Activated T-helper 2 cell treated with anti-CD3 and anti-CD28 coated beads, Interferon-gamma antibody, Interleukin-2, Interleukin-4, amounts not matched to agents 10 μg/mL and 5 μg/mL and 100 μg/mL, durations not matched to agents 14 hours and 24 hours and 36 hours (primary cell): Measurements from ENCODE around the gene CELF1. TPM values are rescaled to one million over a fixed set of nuclear protein-coding genes. Genes with fewer than 3 reads are reported as not detected.
A peak's percentile ranks its signal among the peaks of the same experiment; 100 is the strongest.

Source experiments
- DNase-seq: peaks from one replicate; pipeline ENCODE4 v3.0.0; 2021; ENCODE audit warnings: low spot score
- H3K27ac Mint-ChIP-seq: one replicate; pipeline ENCODE4 v1.8.0; 2021; ENCODE audit warnings: mixed read lengths
- H3K27me3 Mint-ChIP-seq: one replicate; pipeline ENCODE4 v1.8.0; 2021; ENCODE audit warnings: low read depth, mixed read lengths
- H3K36me3 Mint-ChIP-seq: one replicate; pipeline ENCODE4 v1.8.0; 2021; ENCODE audit warnings: low read depth, mixed read lengths
- H3K4me1 Mint-ChIP-seq: one replicate; pipeline ENCODE4 v1.8.0; 2021; ENCODE audit warnings: low read depth, mixed read lengths
- H3K4me3 Mint-ChIP-seq: one replicate; pipeline ENCODE4 v1.8.0; 2021; ENCODE audit warnings: low read depth, mild to moderate bottlenecking, moderate library complexity, mixed read lengths
- H3K9me3 Mint-ChIP-seq: one replicate; pipeline ENCODE4 v1.8.0; 2021; ENCODE audit warnings: mixed read lengths
- intact Hi-C: fragments of 100-400 bp; cut with micrococcal nuclease; formaldehyde crosslinking; loops from one replicate; pipeline ENCODE4 v1.15.1; 2023
- total RNA-seq: library from RNA; stranded (reverse); gene quantifications from 2 replicates; pipeline ENCODE4 v1.2.3, GENCODE V29; 2022

CELF1 gene
- total RNA-seq, 1 donor from 2014 or later, result 132 TPM

- H3K4me1 Mint-ChIP-seq, result peaks cover 19% of the 10 kb centered on the region
- no peak for DNase-seq
- H3K27me3 Mint-ChIP-seq, result no peaks in the 10 kb centered on the region
- intact Hi-C loops, result loop anchor here (1.0 to 10.0 kb wide), 8 partner anchors 17 to 578 kb away; partner anchors contain the start of genes CELF1, CKAP5, CSTPP1 and FNBP4
- H3K4me3 Mint-ChIP-seq, result peak overlapping the region; percentile 99
- H3K9me3 Mint-ChIP-seq, result no peaks in the 10 kb centered on the region
- peak overlapping the region; percentile 99 for H3K27ac Mint-ChIP-seq
- H3K36me3 Mint-ChIP-seq, result peaks cover 57% of the 10 kb centered on the region
These were observed 127.3 kb downstream of the CELF1 start for GRCh38 chr11:47425611-47426010.

GRCh38 chr11:47418454-47419259 is 134.3 kb downstream of the CELF1 start:
- H3K4me1 Mint-ChIP-seq, result peaks cover 2% of the 10 kb centered on the region
- H3K27me3 Mint-ChIP-seq, result no peaks in the 10 kb centered on the region
- DNase-seq, result no peak
- intact Hi-C loops, result no loop called here
- H3K27ac Mint-ChIP-seq, result no peak overlapping the region
- peaks cover 66% of the 10 kb centered on the region for H3K36me3 Mint-ChIP-seq
- no peaks in the 10 kb centered on the region for H3K9me3 Mint-ChIP-seq
- no peak overlapping the region for H3K4me3 Mint-ChIP-seq

- no peak for DNase-seq
- no peaks in the 10 kb centered on the region for H3K9me3 Mint-ChIP-seq
- H3K27me3 Mint-ChIP-seq, result no peaks in the 10 kb centered on the region
- no peak overlapping the region for H3K27ac Mint-ChIP-seq
- intact Hi-C loops, result no loop called here
- H3K36me3 Mint-ChIP-seq, result peaks cover 58% of the 10 kb centered on the region
- H3K4me1 Mint-ChIP-seq, result peaks cover 2% of the 10 kb centered on the region
- no peak overlapping the region for H3K4me3 Mint-ChIP-seq
These were observed 135.2 kb downstream of the CELF1 start for GRCh38 chr11:47417712-47418111.

GRCh38 chr11:47415949-47416472 is 136.9 kb downstream of the CELF1 start:
- no peak overlapping the region for H3K27ac Mint-ChIP-seq
- no peaks in the 10 kb centered on the region for H3K4me1 Mint-ChIP-seq
- no peak for DNase-seq
- no peaks in the 10 kb centered on the region for H3K27me3 Mint-ChIP-seq
- H3K4me3 Mint-ChIP-seq, result no peak overlapping the region
- H3K9me3 Mint-ChIP-seq, result no peaks in the 10 kb centered on the region
- intact Hi-C loops, result no loop called here
- H3K36me3 Mint-ChIP-seq, result peaks cover 42% of the 10 kb centered on the region

Other genes with a start within 250 kb of the CELF1 start
- gene MYBPC3, start 200.4 kb downstream of the CELF1 start, total RNA-seq, result not detected in 2 replicates
- 0.11 TPM in 1 of 2 replicates, not detected in the other for gene SPI1, start 174.6 kb downstream of the CELF1 start, total RNA-seq
- gene SLC39A13, start 144.5 kb downstream of the CELF1 start, total RNA-seq, result 12.5 and 15.2 TPM in 2 replicates
- gene PSMC3, start 126.7 kb downstream of the CELF1 start, total RNA-seq, result 214 and 219 TPM in 2 replicates
- gene RAPSN, start 104.0 kb downstream of the CELF1 start, total RNA-seq, result 0.18 and 1.3 TPM in 2 replicates
- gene PTPMT1, start 12.5 kb upstream of the CELF1 start, total RNA-seq, result 50.7 and 53.9 TPM in 2 replicates
- gene KBTBD4, start 25.8 kb upstream of the CELF1 start, total RNA-seq, result 14.2 and 15.3 TPM in 2 replicates
- 132 and 142 TPM in 2 replicates for gene NDUFS3, start 25.9 kb upstream of the CELF1 start, total RNA-seq
- gene FAM180B, start 33.5 kb upstream of the CELF1 start, total RNA-seq, result 0.25 and 0.39 TPM in 2 replicates
- gene C1QTNF4, start 41.3 kb upstream of the CELF1 start, total RNA-seq, result 0.21 and 0.30 TPM in 2 replicates
- 124 and 131 TPM in 2 replicates for gene MTCH2, start 89.4 kb upstream of the CELF1 start, total RNA-seq
- gene AGBL2, start 162.2 kb upstream of the CELF1 start, total RNA-seq, result 3.6 and 5.1 TPM in 2 replicates
- 140 and 141 TPM in 2 replicates for gene FNBP4, start 214.2 kb upstream of the CELF1 start, total RNA-seq